T-helper 17 cell (primary cell): ENCODE measurements around the gene PRKCB. TPM values are rescaled to one million over a fixed set of nuclear protein-coding genes. Genes with fewer than 3 reads are reported as not detected.

Experiments
- ATAC-seq: fragments of 150-1000 bp; cut with Tn5 transposase; 2 replicates; pipeline ENCODE4 v1.10.0; 2021; ENCODE audit warnings: mild to moderate bottlenecking, moderate library complexity
- DNase-seq, 3 donors: peaks; one replicate each; pipeline versions ENCODE4 v3.0.0 to v3.0.0-alpha.2; 2020 to 2021
- H3K9me3 ChIP-seq: one replicate; pipeline ENCODE4 v1.7.0; 2013; ENCODE audit warnings: low read length, mild to moderate bottlenecking; ENCODE audit not compliant: control insufficient read depth, poor library complexity, severe bottlenecking
- H3K27ac Mint-ChIP-seq: one replicate; pipeline ENCODE4 v1.8.0; 2022; ENCODE audit warnings: mild to moderate bottlenecking, moderate library complexity, mixed read lengths
- H3K27me3 Mint-ChIP-seq: one replicate; pipeline ENCODE4 v1.8.0; 2022; ENCODE audit warnings: mixed read lengths
- H3K36me3 Mint-ChIP-seq: one replicate; pipeline ENCODE4 v1.8.0; 2022; ENCODE audit warnings: low read depth, mixed read lengths
- H3K4me1 Mint-ChIP-seq: one replicate; pipeline ENCODE4 v1.8.0; 2022; ENCODE audit warnings: mild to moderate bottlenecking, mixed read lengths
- H3K4me3 Mint-ChIP-seq: one replicate; pipeline ENCODE4 v1.8.0; 2022; ENCODE audit warnings: mild to moderate bottlenecking, moderate library complexity, mixed read lengths
- total RNA-seq, 4 donors: library from RNA in 2 of 4; stranded (reverse) in 2 of 4; gene quantifications; one replicate each; pipeline ENCODE4 v1.2.3 and lab custom pipeline; 2022 to 2026

The PRKCB gene
- total RNA-seq, 2 donors from 2014 or later: 122 to 137 TPM

GRCh38 chr16:24116046-24116776 is 280.4 kb downstream of the PRKCB start:
- DNase-seq: no peak
- no peak for ATAC-seq
- Mint-ChIP-seq H3K4me1 (peaks cover 16% of the 10 kb centered on the region), H3K27ac (peak overlapping the region; percentile 51), H3K36me3 (peaks cover 15% of the 10 kb centered on the region), H3K4me3 (no peak overlapping the region), H3K27me3 (no peaks in the 10 kb centered on the region)
- H3K9me3 ChIP-seq: no peaks in the 10 kb centered on the region

- DNase-seq (no peak), ATAC-seq (no peak)
- Mint-ChIP-seq H3K36me3 (peaks cover 17% of the 10 kb centered on the region), H3K27ac (no peak overlapping the region), H3K27me3 (no peaks in the 10 kb centered on the region), H3K4me1 (peaks cover 16% of the 10 kb centered on the region), H3K4me3 (no peak overlapping the region)
- no peaks in the 10 kb centered on the region for H3K9me3 ChIP-seq
Observed at GRCh38 chr16:24116989-24117388, 281.2 kb downstream of the PRKCB start.

DNA sequence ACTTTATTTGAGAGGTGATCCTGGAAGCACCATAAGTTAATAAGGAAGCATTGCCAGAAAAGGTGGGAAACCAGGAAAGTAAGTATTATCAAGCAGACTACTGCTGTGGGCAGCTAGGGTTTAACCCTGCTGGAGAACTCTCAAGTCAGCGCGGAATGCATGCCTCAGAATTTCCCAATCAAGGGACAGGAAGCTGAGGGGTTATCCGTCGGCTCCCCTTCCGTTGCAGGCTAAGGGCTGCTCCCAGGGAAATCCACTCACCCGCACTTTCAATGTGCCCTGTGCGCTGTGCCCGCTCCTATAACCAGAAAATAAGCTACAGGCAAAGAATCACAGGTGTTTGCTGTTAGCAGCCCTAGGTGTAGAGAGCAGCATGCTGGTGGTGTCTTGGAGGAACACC is 281.9 kb downstream of the PRKCB start:
- no peaks in the 10 kb centered on the region for H3K9me3 ChIP-seq
- H3K27me3 Mint-ChIP-seq: no peaks in the 10 kb centered on the region
- DNase-seq (no peak), ATAC-seq (no peak)
- H3K4me1 Mint-ChIP-seq: peaks cover 16% of the 10 kb centered on the region
- H3K4me3 Mint-ChIP-seq: no peak overlapping the region
- no peak overlapping the region for H3K27ac Mint-ChIP-seq
- H3K36me3 Mint-ChIP-seq: peaks cover 18% of the 10 kb centered on the region

- ATAC-seq (no peak), DNase-seq (no peak)
- Mint-ChIP-seq H3K27ac (peak overlapping the region; percentile 37), H3K4me1 (peaks cover 16% of the 10 kb centered on the region), H3K4me3 (no peak overlapping the region), H3K36me3 (peaks cover 15% of the 10 kb centered on the region), H3K27me3 (no peaks in the 10 kb centered on the region)
- H3K9me3 ChIP-seq: no peaks in the 10 kb centered on the region
Observed at GRCh38 chr16:24118126-24118821, 282.5 kb downstream of the PRKCB start.

GRCh38 chr16:24119807-24120206 is 284.0 kb downstream of the PRKCB start:
- Mint-ChIP-seq H3K27me3 (no peaks in the 10 kb centered on the region), H3K27ac (no peak overlapping the region), H3K4me1 (peaks cover 16% of the 10 kb centered on the region), H3K36me3 (peaks cover 24% of the 10 kb centered on the region), H3K4me3 (no peak overlapping the region)
- ATAC-seq (no peak), DNase-seq (no peak)
- H3K9me3 ChIP-seq: no peaks in the 10 kb centered on the region

GRCh38 chr16:24123275-24123674 is 287.5 kb downstream of the PRKCB start:
- Mint-ChIP-seq H3K4me1 (peaks cover 15% of the 10 kb centered on the region), H3K36me3 (peaks cover 31% of the 10 kb centered on the region), H3K27ac (peak overlapping the region; percentile 17), H3K4me3 (no peak overlapping the region), H3K27me3 (no peaks in the 10 kb centered on the region)
- ATAC-seq (no peak), DNase-seq (no peak)
- H3K9me3 ChIP-seq: no peaks in the 10 kb centered on the region

- H3K36me3 Mint-ChIP-seq: peaks cover 31% of the 10 kb centered on the region
- no peak for ATAC-seq
- DNase-seq: no peak
Observed at GRCh38 chr16:24124291-24124690, 288.5 kb downstream of the PRKCB start.

GRCh38 chr16:24125214-24125613 is 289.4 kb downstream of the PRKCB start:
- H3K4me3 Mint-ChIP-seq: no peak overlapping the region
- H3K36me3 Mint-ChIP-seq: peaks cover 31% of the 10 kb centered on the region
- ATAC-seq: no peak

More at GRCh38 chr16:24124291-24124690, 288.5 kb downstream of the PRKCB start:
- no peaks in the 10 kb centered on the region for H3K9me3 ChIP-seq
- no peak overlapping the region for H3K4me3 Mint-ChIP-seq
- peak overlapping the region; percentile 63 for H3K27ac Mint-ChIP-seq
- H3K4me1 Mint-ChIP-seq: peaks cover 15% of the 10 kb centered on the region
- H3K27me3 Mint-ChIP-seq: no peaks in the 10 kb centered on the region

DNA sequence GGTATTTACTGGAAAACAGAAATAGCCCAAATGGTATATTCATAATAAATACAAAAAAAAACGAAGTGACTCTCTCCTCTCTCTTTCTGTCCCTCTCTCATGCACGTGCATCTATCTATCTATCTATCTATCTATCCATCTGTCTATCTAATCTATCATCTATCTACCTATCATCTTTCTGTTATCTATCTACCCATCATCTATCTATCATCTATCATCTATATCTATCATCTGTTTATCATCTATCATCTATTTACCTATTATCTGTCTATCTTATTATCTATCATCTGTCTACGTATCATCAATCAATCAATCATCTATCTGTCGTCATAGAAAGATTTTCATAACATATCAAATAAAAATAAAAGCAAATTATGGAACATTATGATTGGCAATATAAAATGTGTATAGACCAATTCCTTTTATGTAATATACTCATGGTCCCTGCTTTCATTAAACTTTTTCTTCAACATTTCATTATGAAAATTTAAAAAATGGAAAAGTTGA is 293.7 kb downstream of the PRKCB start:
- H3K36me3 Mint-ChIP-seq: peaks cover 22% of the 10 kb centered on the region
- DNase-seq (no peak), ATAC-seq (no peak)
- H3K27me3 Mint-ChIP-seq: no peaks in the 10 kb centered on the region
- H3K27ac Mint-ChIP-seq: no peak overlapping the region
- H3K4me1 Mint-ChIP-seq: peaks cover 21% of the 10 kb centered on the region
- no peaks in the 10 kb centered on the region for H3K9me3 ChIP-seq
- no peak overlapping the region for H3K4me3 Mint-ChIP-seq

More at GRCh38 chr16:24125214-24125613, 289.4 kb downstream of the PRKCB start:
- Mint-ChIP-seq H3K4me1 (peaks cover 16% of the 10 kb centered on the region), H3K27ac (peak overlapping the region; percentile 68), H3K27me3 (no peaks in the 10 kb centered on the region)
- H3K9me3 ChIP-seq: no peaks in the 10 kb centered on the region
- no peak for DNase-seq

DNA sequence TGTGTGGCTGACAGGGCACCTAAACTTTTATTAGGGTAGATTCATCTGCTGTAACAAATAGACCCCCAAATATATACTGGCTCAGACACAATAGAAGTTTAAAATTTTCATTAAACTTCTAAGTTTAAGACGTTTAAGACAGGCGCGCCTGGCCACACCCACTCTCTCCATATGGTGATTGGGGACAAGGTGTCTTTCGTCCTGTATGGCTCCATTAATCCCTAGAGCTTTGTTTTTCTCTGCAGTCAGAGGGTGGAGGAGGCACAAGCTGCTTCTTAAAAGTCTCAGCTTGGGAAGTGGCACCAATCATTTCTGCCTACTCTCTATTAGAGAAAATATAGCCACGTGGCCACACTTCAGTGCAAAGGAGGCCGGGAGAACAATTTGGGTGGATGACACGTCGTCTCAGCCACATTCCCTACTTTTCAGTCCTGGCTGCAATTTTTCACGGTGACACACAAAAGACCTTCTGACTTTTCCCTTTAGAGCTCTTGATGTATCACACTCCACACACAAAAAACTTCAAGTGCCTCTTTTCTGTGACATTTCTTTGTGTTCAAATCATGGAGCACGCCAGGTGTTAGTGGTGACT is 294.8 kb downstream of the PRKCB start:
- H3K9me3 ChIP-seq: no peaks in the 10 kb centered on the region
- Mint-ChIP-seq H3K4me3 (no peak overlapping the region), H3K27me3 (no peaks in the 10 kb centered on the region), H3K4me1 (peaks cover 20% of the 10 kb centered on the region), H3K36me3 (peaks cover 12% of the 10 kb centered on the region), H3K27ac (no peak overlapping the region)
- DNase-seq (no peak), ATAC-seq (no peak)

DNA sequence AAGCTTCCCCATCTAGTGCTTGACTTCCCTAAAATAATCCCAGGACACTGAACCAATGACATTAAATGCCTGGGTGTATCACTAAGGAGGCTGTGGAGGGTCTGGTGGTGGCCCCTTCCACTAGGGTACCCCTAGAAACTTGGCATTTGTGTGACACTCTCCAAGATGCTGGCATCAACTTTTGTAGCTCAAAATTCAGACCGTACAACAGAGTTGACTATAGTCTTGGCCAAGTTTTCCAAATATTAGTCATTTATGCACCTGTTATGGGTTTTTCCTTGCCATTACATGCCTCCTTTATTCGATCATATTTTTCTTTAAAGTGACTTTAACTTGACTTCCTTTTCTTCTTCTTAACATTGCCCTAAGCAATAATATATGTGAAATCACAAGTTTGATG is 295.5 kb downstream of the PRKCB start:
- no peaks in the 10 kb centered on the region for H3K9me3 ChIP-seq
- Mint-ChIP-seq H3K4me3 (no peak overlapping the region), H3K36me3 (peaks cover 10% of the 10 kb centered on the region), H3K4me1 (peaks cover 22% of the 10 kb centered on the region), H3K27me3 (no peaks in the 10 kb centered on the region), H3K27ac (no peak overlapping the region)
- ATAC-seq (no peak), DNase-seq (no peak)

DNA sequence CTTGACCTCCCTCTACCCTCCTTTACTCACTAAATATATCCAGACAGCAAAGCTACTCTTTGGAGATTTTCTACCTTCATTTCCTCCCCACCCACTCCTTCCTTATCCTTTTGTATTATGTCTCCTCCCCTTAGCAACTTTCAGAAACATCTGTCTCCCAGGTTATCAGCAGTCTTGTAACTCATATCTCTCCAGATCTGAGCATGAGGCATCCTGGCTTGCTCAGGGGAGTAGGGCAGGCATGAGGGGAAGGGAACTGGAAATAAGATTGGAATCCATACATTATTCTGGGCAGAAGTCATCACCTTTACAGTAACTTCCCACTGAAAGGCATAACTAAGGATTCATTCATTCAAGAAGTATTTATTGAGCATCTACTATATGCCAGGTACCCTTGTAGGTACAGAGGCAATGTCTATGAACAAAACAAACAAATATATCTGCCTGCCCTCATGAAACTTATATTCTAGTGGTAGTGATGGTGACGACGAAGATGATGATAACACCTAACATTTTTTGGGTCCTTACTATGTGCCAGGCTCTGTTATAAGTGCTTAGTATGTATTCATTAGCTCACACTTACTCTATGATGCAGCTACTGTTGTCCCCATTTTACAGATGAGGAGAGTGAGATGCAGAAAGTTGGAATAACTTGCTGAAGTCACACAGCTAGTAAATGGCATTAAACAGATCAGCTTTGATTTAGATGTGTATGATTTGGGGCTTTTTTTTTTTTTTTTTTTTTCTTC is 296.4 kb downstream of the PRKCB start:
- peaks cover 10% of the 10 kb centered on the region for H3K36me3 Mint-ChIP-seq
- H3K27me3 Mint-ChIP-seq: no peaks in the 10 kb centered on the region
- no peaks in the 10 kb centered on the region for H3K9me3 ChIP-seq
- DNase-seq (no peak), ATAC-seq (no peak)
- peaks cover 22% of the 10 kb centered on the region for H3K4me1 Mint-ChIP-seq
- no peak overlapping the region for H3K27ac Mint-ChIP-seq
- no peak overlapping the region for H3K4me3 Mint-ChIP-seq

DNA sequence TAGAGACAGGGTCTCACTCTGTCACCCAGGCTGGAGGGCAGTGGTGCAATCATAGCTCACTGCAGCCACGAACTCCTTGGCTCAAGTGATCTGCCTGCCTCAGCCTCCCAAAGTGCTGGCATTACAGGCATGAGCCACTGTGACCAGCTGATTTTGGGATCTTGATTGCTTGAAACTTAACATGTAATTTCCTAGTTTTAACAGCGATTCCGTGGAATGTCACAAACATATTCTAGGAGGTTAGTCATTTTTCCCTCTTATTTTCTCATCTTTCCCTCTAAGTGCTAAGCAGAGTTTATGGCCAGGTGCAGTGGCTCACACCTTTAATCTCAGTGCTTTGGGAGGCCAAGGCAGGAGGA is 297.0 kb downstream of the PRKCB start:
- Mint-ChIP-seq H3K4me1 (peaks cover 22% of the 10 kb centered on the region), H3K27me3 (no peaks in the 10 kb centered on the region), H3K36me3 (peaks cover 10% of the 10 kb centered on the region), H3K4me3 (no peak overlapping the region), H3K27ac (no peak overlapping the region)
- no peaks in the 10 kb centered on the region for H3K9me3 ChIP-seq
- no peak for DNase-seq
- ATAC-seq: no peak
